Stimulated activated CD4-positive, alpha-beta T cell treated with anti-CD3 and anti-CD28 coated beads, Interleukin-2, amount 100 ng/mL, for 4 hours (primary cell): Measurements from ENCODE around the gene OCIAD1.
"Not testable (repeated sequence)": the region's sequence is repeated elsewhere in the genome, so short reads cannot be mapped to it uniquely, and the experiment has no call there.

ENCODE experiments used
- DNase-seq: peaks from one replicate; pipeline ENCODE4 v3.0.0-alpha.2; 2020; ENCODE audit warnings: low read depth

The OCIAD1 gene

GRCh38 chr4:48830706-48831531 lies at the start of gene OCIAD1:
Gene OCIAD1, plus strand, starts transcription at chr4:48831088. Its CDS starts 1,537 bp downstream, at chr4:48832625.
- DNase-seq = peak; percentile 92

GRCh38 chr4:48781968-48782367 lies 48.9 kb upstream of the OCIAD1 start:
- DNase-seq = no peak

- DNase-seq = no peak
Observed at GRCh38 chr4:48785302-48785701, 45.6 kb upstream of the OCIAD1 start.

GRCh38 chr4:48786549-48786948 lies 44.3 kb upstream of the OCIAD1 start:
- DNase-seq = no peak

GRCh38 chr4:48787056-48787455 lies 43.8 kb upstream of the OCIAD1 start:
- no peak for DNase-seq

- no peak for DNase-seq
Observed at GRCh38 chr4:48790561-48790960, 40.3 kb upstream of the OCIAD1 start.

GRCh38 chr4:48791313-48791712 lies 39.6 kb upstream of the OCIAD1 start:
- DNase-seq = no peak

- DNase-seq = peak; percentile 16
Observed at GRCh38 chr4:48792348-48793006, 38.4 kb upstream of the OCIAD1 start.

- DNase-seq = no peak
Observed at GRCh38 chr4:48795108-48795507, 35.8 kb upstream of the OCIAD1 start.

GRCh38 chr4:48796191-48796926 lies 34.5 kb upstream of the OCIAD1 start:
- DNase-seq = no peak

GRCh38 chr4:48796927-48797679 lies 33.8 kb upstream of the OCIAD1 start:
- DNase-seq = no peak

- no peak for DNase-seq
Observed at GRCh38 chr4:48798117-48798516, 32.8 kb upstream of the OCIAD1 start.

GRCh38 chr4:48799157-48799556 lies 31.7 kb upstream of the OCIAD1 start:
- DNase-seq = no peak

- not testable (repeated sequence) for DNase-seq
Observed at GRCh38 chr4:48800155-48800554, 30.7 kb upstream of the OCIAD1 start.

- DNase-seq = no peak
Observed at GRCh38 chr4:48801016-48801715, 29.7 kb upstream of the OCIAD1 start.

- DNase-seq = no peak
Observed at GRCh38 chr4:48804584-48805301, 26.1 kb upstream of the OCIAD1 start.

- DNase-seq = no peak
Observed at GRCh38 chr4:48812866-48813265, 18.0 kb upstream of the OCIAD1 start.

- no peak for DNase-seq
Observed at GRCh38 chr4:48813964-48814363, 16.9 kb upstream of the OCIAD1 start.

GRCh38 chr4:48815483-48815882 lies 15.4 kb upstream of the OCIAD1 start:
- no peak for DNase-seq

- not testable (repeated sequence) for DNase-seq
Observed at GRCh38 chr4:48816297-48816696, 14.6 kb upstream of the OCIAD1 start.

- no peak for DNase-seq
Observed at GRCh38 chr4:48816971-48817370, 13.9 kb upstream of the OCIAD1 start.
